DND-41 (cell line): ENCODE data around the gene STK11.

ENCODE experiments used
- EZH2 ChIP-seq: IDR thresholded peaks from 3 replicates; pipeline ENCODE4 v1.6.1; 2012; ENCODE audit warnings: borderline replicate concordance, low read depth, mild to moderate bottlenecking, moderate library complexity, low read length, inconsistent platforms; ENCODE audit not compliant: severe bottlenecking
- TF ChIP-seq, protein P1 (sequence below): IDR thresholded peaks from 2 replicates; pipeline ENCODE4 v1.5.1; 2012; ENCODE audit warnings: borderline replicate concordance, low read length, moderate library complexity, mild to moderate bottlenecking; ENCODE audit not compliant: poor library complexity, severe bottlenecking; ENCODE audit errors: extremely low read depth

DNA sequence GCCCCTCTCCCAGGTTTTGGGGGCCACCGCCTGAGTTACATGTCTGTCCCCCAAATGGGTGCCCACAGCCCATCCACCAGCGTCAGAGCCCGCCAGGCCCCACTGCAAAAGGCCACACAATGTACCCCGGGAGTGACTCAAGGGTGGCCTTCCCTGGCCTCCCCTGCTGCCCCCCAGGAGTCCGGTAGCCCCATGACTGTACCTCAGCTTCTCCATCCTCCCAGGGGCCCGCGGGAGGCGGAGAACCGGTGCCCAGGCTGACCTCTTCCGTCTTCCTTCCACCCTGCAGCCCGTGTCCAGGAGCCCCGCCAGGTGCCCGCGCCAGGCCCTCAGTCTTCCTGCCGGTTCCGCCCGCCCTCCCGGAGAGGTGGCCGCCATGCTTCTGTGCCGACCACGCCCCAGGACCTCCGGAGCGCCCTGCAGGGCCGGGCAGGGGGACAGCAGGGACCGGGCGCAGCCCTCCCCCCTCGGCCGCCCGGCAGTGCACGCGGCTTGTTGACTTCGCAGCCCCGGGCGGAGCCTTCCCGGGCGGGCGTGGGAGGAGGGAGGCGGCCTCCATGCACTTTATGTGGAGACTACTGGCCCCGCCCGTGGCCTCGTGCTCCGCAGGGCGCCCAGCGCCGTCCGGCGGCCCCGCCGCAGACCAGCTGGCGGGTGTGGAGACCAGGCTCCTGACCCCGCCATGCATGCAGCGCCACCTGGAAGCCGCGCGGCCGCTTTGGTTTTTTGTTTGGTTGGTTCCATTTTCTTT, 21.9 kb downstream of the STK11 start:
- TF ChIP-seq, protein P1, sequence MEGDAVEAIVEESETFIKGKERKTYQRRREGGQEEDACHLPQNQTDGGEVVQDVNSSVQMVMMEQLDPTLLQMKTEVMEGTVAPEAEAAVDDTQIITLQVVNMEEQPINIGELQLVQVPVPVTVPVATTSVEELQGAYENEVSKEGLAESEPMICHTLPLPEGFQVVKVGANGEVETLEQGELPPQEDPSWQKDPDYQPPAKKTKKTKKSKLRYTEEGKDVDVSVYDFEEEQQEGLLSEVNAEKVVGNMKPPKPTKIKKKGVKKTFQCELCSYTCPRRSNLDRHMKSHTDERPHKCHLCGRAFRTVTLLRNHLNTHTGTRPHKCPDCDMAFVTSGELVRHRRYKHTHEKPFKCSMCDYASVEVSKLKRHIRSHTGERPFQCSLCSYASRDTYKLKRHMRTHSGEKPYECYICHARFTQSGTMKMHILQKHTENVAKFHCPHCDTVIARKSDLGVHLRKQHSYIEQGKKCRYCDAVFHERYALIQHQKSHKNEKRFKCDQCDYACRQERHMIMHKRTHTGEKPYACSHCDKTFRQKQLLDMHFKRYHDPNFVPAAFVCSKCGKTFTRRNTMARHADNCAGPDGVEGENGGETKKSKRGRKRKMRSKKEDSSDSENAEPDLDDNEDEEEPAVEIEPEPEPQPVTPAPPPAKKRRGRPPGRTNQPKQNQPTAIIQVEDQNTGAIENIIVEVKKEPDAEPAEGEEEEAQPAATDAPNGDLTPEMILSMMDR: no peak
- no peak for TF ChIP-seq EZH2
